ENCODE data around the gene ATP6V0B. TPM values are rescaled to one million over a fixed set of nuclear protein-coding genes. Genes with fewer than 3 reads are reported as not detected.

ATP6V0B gene
- total and polyA plus RNA-seq, 2 of the 8 experiments (the other 6 are each of a cell fraction or from before 2014, with no cell fraction given): 105 to 308 TPM

DNA sequence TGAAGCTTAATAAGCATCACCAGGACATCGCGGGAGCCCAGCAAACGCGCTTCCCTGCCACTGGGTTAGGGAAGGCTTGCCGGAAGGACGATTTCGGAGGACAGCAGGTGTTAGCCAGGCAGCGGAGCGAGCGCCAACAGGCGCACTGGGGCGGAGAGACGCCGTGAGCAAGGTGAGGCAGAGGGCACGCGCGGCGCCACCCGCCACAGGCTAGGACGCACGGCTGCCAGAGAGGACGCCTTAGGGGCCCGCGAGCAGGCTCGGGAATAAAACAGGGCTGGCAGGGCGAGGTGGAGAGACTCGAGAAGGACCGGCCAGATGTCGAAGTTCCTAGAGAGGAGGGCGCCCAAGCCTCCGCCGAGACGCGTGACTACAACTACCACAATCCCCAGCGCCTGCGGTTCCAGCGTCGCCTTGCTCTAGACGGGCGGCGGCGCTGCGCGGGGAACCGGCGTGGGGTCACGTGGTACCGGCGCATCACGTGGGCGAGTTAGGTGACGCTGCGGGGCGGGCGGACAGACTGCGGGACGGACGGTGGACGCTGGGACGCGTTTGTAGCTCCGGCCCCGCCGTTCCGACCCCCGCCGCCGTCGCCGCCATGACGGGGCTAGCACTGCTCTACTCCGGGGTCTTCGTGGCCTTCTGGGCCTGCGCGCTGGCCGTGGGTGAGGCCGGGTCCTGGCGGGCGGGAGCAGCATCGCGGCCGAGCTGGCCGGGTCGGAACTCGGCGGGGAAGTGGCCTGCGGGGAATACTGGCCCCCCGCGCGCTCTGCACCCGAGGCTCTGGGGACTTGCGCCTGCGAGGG is at the start of gene ATP6V0B (continued):
- TF ChIP-seq, protein P1, sequence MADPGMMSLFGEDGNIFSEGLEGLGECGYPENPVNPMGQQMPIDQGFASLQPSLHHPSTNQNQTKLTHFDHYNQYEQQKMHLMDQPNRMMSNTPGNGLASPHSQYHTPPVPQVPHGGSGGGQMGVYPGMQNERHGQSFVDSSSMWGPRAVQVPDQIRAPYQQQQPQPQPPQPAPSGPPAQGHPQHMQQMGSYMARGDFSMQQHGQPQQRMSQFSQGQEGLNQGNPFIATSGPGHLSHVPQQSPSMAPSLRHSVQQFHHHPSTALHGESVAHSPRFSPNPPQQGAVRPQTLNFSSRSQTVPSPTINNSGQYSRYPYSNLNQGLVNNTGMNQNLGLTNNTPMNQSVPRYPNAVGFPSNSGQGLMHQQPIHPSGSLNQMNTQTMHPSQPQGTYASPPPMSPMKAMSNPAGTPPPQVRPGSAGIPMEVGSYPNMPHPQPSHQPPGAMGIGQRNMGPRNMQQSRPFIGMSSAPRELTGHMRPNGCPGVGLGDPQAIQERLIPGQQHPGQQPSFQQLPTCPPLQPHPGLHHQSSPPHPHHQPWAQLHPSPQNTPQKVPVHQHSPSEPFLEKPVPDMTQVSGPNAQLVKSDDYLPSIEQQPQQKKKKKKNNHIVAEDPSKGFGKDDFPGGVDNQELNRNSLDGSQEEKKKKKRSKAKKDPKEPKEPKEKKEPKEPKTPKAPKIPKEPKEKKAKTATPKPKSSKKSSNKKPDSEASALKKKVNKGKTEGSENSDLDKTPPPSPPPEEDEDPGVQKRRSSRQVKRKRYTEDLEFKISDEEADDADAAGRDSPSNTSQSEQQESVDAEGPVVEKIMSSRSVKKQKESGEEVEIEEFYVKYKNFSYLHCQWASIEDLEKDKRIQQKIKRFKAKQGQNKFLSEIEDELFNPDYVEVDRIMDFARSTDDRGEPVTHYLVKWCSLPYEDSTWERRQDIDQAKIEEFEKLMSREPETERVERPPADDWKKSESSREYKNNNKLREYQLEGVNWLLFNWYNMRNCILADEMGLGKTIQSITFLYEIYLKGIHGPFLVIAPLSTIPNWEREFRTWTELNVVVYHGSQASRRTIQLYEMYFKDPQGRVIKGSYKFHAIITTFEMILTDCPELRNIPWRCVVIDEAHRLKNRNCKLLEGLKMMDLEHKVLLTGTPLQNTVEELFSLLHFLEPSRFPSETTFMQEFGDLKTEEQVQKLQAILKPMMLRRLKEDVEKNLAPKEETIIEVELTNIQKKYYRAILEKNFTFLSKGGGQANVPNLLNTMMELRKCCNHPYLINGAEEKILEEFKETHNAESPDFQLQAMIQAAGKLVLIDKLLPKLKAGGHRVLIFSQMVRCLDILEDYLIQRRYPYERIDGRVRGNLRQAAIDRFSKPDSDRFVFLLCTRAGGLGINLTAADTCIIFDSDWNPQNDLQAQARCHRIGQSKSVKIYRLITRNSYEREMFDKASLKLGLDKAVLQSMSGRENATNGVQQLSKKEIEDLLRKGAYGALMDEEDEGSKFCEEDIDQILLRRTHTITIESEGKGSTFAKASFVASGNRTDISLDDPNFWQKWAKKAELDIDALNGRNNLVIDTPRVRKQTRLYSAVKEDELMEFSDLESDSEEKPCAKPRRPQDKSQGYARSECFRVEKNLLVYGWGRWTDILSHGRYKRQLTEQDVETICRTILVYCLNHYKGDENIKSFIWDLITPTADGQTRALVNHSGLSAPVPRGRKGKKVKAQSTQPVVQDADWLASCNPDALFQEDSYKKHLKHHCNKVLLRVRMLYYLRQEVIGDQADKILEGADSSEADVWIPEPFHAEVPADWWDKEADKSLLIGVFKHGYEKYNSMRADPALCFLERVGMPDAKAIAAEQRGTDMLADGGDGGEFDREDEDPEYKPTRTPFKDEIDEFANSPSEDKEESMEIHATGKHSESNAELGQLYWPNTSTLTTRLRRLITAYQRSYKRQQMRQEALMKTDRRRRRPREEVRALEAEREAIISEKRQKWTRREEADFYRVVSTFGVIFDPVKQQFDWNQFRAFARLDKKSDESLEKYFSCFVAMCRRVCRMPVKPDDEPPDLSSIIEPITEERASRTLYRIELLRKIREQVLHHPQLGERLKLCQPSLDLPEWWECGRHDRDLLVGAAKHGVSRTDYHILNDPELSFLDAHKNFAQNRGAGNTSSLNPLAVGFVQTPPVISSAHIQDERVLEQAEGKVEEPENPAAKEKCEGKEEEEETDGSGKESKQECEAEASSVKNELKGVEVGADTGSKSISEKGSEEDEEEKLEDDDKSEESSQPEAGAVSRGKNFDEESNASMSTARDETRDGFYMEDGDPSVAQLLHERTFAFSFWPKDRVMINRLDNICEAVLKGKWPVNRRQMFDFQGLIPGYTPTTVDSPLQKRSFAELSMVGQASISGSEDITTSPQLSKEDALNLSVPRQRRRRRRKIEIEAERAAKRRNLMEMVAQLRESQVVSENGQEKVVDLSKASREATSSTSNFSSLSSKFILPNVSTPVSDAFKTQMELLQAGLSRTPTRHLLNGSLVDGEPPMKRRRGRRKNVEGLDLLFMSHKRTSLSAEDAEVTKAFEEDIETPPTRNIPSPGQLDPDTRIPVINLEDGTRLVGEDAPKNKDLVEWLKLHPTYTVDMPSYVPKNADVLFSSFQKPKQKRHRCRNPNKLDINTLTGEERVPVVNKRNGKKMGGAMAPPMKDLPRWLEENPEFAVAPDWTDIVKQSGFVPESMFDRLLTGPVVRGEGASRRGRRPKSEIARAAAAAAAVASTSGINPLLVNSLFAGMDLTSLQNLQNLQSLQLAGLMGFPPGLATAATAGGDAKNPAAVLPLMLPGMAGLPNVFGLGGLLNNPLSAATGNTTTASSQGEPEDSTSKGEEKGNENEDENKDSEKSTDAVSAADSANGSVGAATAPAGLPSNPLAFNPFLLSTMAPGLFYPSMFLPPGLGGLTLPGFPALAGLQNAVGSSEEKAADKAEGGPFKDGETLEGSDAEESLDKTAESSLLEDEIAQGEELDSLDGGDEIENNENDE (IDR thresholded peaks at IDR 0.05; ENCODE audit: insufficient replicate concordance, low read length): no peak
- no peak for TF ChIP-seq CHD1 (IDR thresholded peaks at IDR 0.05; ENCODE audit: low read depth, low read length)
